ENCODE measurements around the gene HACD2.

HACD2 gene

DNA sequence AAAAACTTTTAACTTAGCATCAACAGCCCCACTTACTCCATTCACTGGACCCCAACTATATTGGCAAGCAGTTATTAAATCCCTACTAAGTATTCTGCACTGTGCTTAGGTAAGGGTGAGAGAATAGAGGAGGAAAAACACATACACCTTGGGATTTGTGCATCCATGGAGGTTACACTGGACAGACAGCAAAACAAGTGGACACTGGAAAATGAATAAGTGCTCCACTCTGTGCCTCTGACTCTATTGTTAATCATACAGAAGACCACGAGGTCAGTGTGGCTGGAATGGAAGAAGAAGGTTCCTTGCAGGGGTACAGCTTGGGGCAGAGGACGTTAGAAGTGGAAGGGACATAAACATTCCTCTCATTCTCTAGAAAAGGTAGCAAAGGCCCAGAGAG lies 139.2 kb downstream of the HACD2 start:
- no peak for DNase-seq

DNA sequence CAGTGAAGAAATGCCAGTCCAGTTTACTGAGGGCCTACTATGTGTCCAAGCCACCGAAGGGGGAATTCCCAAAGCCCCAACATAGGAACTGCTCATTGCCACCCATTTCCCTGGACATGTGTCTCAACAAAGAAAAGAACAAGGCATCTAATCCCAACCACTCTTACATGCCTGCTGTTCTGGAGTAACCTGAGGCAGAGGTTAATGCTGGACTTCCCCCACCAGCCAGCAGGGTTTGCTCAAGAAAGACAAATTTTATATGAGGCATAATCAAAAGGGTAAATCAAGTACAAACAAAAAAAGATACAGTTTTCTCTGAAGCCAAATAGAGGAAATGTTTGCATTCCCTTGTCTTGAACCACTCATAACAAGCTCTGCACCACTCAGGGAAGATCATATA lies 140.1 kb downstream of the HACD2 start:
- DNase-seq: no peak

DNA sequence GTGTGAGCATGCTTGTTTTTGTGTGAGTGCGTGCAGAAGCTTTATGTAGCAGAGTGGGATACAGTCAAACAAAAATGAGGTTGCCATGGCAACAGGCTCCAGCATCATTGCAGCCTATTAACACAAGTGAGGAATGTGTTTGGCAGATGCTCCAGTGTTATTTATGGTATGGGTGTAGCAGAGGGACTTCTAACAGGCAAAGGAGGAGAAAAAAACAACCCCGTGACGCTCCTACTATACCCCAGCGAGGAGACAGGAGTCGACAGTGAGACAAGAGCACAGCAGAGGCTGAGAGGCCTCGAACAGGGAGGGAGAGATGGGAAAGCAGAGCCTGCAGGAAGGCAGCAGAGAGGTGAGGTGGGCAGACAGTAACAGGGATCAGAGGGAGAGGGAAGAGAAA lies 140.8 kb downstream of the HACD2 start:
- no peak for DNase-seq

DNA sequence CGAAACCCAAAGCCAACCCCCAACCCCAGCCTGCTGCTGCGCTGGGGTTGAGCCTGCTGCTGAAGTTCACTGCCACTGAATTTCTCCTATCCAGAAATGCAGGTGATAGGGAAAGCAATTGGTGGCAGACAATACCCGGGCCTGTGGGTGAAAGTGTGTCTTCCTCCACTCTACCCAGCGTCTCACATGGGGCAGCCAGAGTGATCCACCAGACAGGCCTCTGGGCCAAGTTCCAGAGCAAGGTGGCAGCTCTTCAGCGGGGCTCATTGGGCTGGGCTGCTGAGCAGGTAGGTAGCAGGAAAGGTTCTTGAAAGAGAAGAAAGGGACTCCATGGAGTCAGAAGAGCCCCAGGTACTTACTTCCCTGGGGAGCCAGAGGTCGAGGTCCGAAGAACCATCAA lies 141.9 kb downstream of the HACD2 start:
- DNase-seq: no peak

DNA sequence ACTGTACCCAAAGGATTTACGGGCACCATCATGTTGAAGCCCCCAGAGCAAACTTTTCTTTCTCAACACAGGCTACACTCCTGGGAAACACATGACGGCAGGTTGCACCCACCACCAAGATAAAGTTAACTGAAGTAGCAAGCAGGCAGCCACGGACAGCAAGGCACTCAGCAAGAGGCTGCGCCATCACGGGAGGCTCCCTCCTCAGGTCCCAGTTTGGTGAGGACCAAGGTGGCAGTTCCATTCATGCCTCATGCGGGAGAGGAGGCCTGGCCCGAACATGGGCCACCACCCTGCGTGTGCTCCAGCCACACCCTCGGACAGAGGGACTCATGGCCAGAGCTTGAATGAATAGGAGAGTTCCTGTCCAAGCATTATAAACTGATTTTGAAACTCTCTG lies 142.7 kb downstream of the HACD2 start:
- DNase-seq: no peak

Data from inflammatory macrophage (primary cell).